ENCODE measurements around the gene ENTPD8. TPM values are rescaled to one million over a fixed set of nuclear protein-coding genes. Genes with fewer than 3 reads are reported as not detected.
"Not testable (repeated sequence)": the region's sequence is repeated elsewhere in the genome, so short reads cannot be mapped to it uniquely, and the experiment has no call there.

The ENTPD8 gene
- polyA plus RNA-seq, 3 donors = not detected

DNA sequence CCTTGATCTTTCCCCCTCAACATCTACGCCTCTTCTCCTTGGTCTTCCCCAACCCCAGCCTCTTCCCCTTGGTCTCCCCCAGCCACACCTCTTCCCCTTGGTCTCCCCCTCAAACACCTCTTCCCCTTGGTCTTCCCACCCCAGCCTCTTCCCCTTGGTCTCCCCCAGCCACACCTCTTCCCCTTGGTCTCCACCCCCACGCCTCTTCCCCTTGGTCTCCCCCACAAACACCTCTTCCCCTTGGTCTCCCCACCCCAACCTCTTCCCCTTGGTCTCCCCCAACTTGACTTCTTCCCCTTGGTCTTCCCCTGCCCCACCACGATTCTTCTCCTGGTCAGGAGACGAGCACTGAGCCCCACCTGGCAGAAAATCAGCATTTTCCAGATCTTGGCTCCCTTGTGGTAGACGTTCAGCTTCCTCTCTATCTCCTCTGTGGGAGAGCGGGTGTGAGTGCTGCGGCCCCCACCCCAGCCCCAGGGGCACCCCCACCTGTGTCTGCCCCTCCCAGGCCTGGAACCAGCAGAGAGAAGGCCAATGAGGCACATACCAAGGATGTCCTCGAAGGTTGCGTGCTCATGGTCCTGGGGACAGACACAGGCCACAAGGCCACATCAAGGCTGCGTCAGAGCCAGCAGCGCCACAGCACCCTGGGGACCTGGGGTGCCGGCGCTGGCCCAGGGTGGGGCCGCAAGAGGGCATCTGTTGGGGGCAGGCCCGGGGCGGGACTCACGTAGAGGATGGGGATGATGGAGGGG lies 11.0 kb upstream of the ENTPD8 start:
- Histone ChIP-seq H3K4me2 (replicated peaks; ENCODE audit: extremely low read depth, low read length, poor library complexity, severe bottlenecking) (peak overlapping the region; percentile 84), H3K9ac (ENCODE audit: insufficient read depth, low read length, poor library complexity, severe bottlenecking) (no peak overlapping the region), H4K20me1 (ENCODE audit: insufficient read depth, low read length) (no peaks in the 10 kb centered on the region), H3K79me2 (ENCODE audit: insufficient read depth, low read length) (no peaks in the 10 kb centered on the region), H3K4me1 (ENCODE audit: control insufficient read depth in 1 of 2, insufficient read depth in 2 of 2, low read length in 2 of 2) (peaks cover 56 to 73% of the 10 kb centered on the region in 2 donors), H3K27ac (ENCODE audit: low read depth in 1 of 2, low read length in 2 of 2) (peak overlapping the region; percentile 37 to 53), H3K27me3 (ENCODE audit: control insufficient read depth in 2 of 2, insufficient read depth in 2 of 2, low read length in 2 of 2) (no peaks in the 10 kb centered on the region), H3K36me3 (replicated peaks in 1 of 2; ENCODE audit: control insufficient read depth in 1 of 2, insufficient read depth in 2 of 2, low read length in 2 of 2) (peaks cover 16% of the 10 kb centered on the region in 2 donors), H3K4me3 (replicated peaks in 1 of 3; ENCODE audit: low read depth in 2 of 3, low read length in 3 of 3) (peak overlapping the region in 1 of 3 experiments; percentile 17), H3K9me3 (replicated peaks in 1 of 2; ENCODE audit: control insufficient read depth in 1 of 2, insufficient read depth in 1 of 2, low read length in 2 of 2) (no peaks in the 10 kb centered on the region), H2AFZ (ENCODE audit: insufficient read depth, low read depth, low read length, poor library complexity, severe bottlenecking) (no peak overlapping the region)
- Mint-ChIP-seq H3K4me3 (peak overlapping the region in 1 of 2 donors; percentile 11), H3K9me3 (peaks cover 0 to 6% (median 0%) of the 10 kb centered on the region in 7 donors), H3K4me1 (peaks cover 31% of the 10 kb centered on the region), H3K27me3 (ENCODE audit: low read depth in 3 of 3) (peaks cover 0 to 2% (median 0%) of the 10 kb centered on the region in 3 donors), H3K27ac (peak overlapping the region; percentile 15 to 86 (median 77)), H3K36me3 (peaks cover 17 to 29% of the 10 kb centered on the region in 2 donors)
- intact Hi-C loops (cut with micrococcal nuclease) = no loop called here
- 64% methylated on average over 14 of the region's 17 CpGs for WGBS (ENCODE audit: insufficient coverage)
- DNase-seq = peak in 1 of 3 donors; percentile 32
- TF ChIP-seq, protein P1, sequence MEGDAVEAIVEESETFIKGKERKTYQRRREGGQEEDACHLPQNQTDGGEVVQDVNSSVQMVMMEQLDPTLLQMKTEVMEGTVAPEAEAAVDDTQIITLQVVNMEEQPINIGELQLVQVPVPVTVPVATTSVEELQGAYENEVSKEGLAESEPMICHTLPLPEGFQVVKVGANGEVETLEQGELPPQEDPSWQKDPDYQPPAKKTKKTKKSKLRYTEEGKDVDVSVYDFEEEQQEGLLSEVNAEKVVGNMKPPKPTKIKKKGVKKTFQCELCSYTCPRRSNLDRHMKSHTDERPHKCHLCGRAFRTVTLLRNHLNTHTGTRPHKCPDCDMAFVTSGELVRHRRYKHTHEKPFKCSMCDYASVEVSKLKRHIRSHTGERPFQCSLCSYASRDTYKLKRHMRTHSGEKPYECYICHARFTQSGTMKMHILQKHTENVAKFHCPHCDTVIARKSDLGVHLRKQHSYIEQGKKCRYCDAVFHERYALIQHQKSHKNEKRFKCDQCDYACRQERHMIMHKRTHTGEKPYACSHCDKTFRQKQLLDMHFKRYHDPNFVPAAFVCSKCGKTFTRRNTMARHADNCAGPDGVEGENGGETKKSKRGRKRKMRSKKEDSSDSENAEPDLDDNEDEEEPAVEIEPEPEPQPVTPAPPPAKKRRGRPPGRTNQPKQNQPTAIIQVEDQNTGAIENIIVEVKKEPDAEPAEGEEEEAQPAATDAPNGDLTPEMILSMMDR (IDR thresholded peaks at IDR 0.05) = no peak

DNA sequence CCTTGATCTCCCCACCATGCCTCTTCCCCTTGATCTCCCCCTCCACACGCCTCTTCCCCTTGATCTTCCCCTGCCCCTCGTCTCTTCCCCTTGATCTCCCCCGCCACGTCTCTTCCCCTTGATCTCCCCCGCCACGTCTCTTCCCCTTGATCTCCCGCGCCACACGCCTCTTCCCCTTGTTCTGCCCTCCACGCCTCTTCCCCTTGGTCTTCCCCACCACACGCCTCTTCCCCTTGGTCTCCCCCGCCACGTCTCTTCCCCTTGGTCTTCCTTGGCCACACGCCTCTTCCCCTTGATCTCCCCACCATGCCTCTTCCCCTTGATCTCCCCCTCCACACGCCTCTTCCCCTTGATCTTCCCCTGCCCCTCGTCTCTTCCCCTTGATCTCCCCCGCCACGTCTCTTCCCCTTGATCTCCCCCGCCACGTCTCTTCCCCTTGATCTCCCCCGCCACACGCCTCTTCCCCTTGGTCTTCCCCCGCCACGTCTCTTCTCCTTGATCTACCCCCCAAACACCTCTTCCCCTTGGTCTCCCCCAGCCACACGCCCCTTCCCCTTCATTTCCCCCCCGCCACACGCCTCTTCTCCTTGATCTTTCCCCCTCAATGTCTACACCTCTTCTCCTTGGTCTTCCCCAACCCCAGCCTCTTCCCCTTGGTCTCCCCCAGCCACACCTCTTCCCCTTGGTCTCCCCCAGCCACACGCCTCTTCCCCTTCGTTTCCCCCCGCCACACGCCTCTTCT lies 10.3 kb upstream of the ENTPD8 start:
- peaks cover 12 to 23% of the 10 kb centered on the region in 2 donors for H3K36me3 Mint-ChIP-seq
- H3K4me3 Mint-ChIP-seq; DNase-seq; H3K27me3 Mint-ChIP-seq (ENCODE audit: low read depth in 3 of 3); H3K9me3 Mint-ChIP-seq; H3K79me2 ChIP-seq (ENCODE audit: insufficient read depth, low read length); H3K9me3 ChIP-seq (replicated peaks in 1 of 2; ENCODE audit: control insufficient read depth in 1 of 2, insufficient read depth in 1 of 2, low read length in 2 of 2); H4K20me1 ChIP-seq (ENCODE audit: insufficient read depth, low read length); H2AFZ ChIP-seq (ENCODE audit: insufficient read depth, low read depth, low read length, poor library complexity, severe bottlenecking); H3K27me3 ChIP-seq (ENCODE audit: control insufficient read depth in 2 of 2, insufficient read depth in 2 of 2, low read length in 2 of 2); H3K9ac ChIP-seq (ENCODE audit: insufficient read depth, low read length, poor library complexity, severe bottlenecking); intact Hi-C loops (cut with micrococcal nuclease): not testable (repeated sequence)
- peak overlapping the region in 6 of 7 donors; percentile 56 to 86 (median 72) for H3K27ac Mint-ChIP-seq
- Histone ChIP-seq H3K36me3 (replicated peaks in 1 of 2; ENCODE audit: control insufficient read depth in 1 of 2, insufficient read depth in 2 of 2, low read length in 2 of 2) (peaks cover 13 to 16% of the 10 kb centered on the region in 2 donors), H3K4me1 (ENCODE audit: control insufficient read depth in 1 of 2, insufficient read depth in 2 of 2, low read length in 2 of 2) (peaks cover 63 to 80% of the 10 kb centered on the region in 2 donors), H3K27ac (ENCODE audit: low read depth in 1 of 2, low read length in 2 of 2) (peak overlapping the region; percentile 37 to 53), H3K4me3 (replicated peaks in 1 of 3; ENCODE audit: low read depth in 2 of 3, low read length in 3 of 3) (peak overlapping the region in 1 of 3 experiments; percentile 17), H3K4me2 (replicated peaks; ENCODE audit: extremely low read depth, low read length, poor library complexity, severe bottlenecking) (peak overlapping the region; percentile 84)
- WGBS (ENCODE audit: insufficient coverage) = 6% methylated on average over 13 of the region's 31 CpGs
- peaks cover 38% of the 10 kb centered on the region for H3K4me1 Mint-ChIP-seq

DNA sequence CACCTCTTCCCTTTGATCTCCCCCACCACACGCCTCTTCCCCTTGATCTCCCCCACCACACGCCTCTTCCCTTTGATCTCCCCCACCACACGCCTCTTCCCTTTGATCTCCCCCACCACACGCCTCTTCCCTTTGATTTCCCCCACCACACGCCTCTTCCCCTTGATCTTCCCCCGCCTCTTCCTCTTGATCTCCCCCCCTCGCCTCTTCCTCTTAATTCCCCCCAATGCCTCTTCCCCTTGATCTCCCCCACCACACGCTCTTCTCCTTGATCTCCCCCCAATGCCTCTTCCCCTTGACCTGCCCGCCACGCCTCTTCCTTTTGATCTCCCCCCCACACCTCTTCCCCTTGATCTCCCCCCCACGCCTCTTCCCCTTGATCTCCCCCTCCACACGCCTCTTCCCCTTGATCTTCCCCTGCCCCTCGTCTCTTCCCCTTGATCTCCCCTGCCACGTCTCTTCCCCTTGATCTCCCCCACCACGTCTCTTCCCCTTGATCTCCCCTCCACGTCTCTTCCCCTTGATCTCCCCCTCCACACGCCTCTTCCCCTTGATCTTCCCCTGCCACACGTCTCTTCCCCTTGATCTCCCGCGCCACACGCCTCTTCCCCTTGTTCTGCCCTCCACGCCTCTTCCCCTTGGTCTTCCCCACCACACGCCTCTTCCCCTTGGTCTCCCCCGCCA lies 9.5 kb upstream of the ENTPD8 start:
- H3K36me3 Mint-ChIP-seq = peaks cover 8 to 17% of the 10 kb centered on the region in 2 donors
- H3K27me3 ChIP-seq (ENCODE audit: control insufficient read depth in 2 of 2, insufficient read depth in 2 of 2, low read length in 2 of 2); H3K4me3 ChIP-seq (replicated peaks in 1 of 3; ENCODE audit: low read depth in 2 of 3, low read length in 3 of 3); H3K9me3 Mint-ChIP-seq; H3K79me2 ChIP-seq (ENCODE audit: insufficient read depth, low read length); H3K4me3 Mint-ChIP-seq; H3K4me2 ChIP-seq (replicated peaks; ENCODE audit: extremely low read depth, low read length, poor library complexity, severe bottlenecking); H2AFZ ChIP-seq (ENCODE audit: insufficient read depth, low read depth, low read length, poor library complexity, severe bottlenecking); H3K27me3 Mint-ChIP-seq (ENCODE audit: low read depth in 3 of 3); intact Hi-C loops (cut with micrococcal nuclease); H4K20me1 ChIP-seq (ENCODE audit: insufficient read depth, low read length); H3K9me3 ChIP-seq (replicated peaks in 1 of 2; ENCODE audit: control insufficient read depth in 1 of 2, insufficient read depth in 1 of 2, low read length in 2 of 2); H3K9ac ChIP-seq (ENCODE audit: insufficient read depth, low read length, poor library complexity, severe bottlenecking): not testable (repeated sequence)
- WGBS (ENCODE audit: insufficient coverage) = 20% methylated on average over 10 of the region's 24 CpGs
- H3K4me1 ChIP-seq (ENCODE audit: control insufficient read depth in 1 of 2, insufficient read depth in 2 of 2, low read length in 2 of 2) = peaks cover 71 to 88% of the 10 kb centered on the region in 2 donors
- H3K4me1 Mint-ChIP-seq = peaks cover 46% of the 10 kb centered on the region
- peak; percentile 45 to 72 (median 71) for DNase-seq
- peaks cover 11 to 12% of the 10 kb centered on the region in 2 donors for H3K36me3 ChIP-seq (replicated peaks in 1 of 2; ENCODE audit: control insufficient read depth in 1 of 2, insufficient read depth in 2 of 2, low read length in 2 of 2)
- H3K27ac ChIP-seq (ENCODE audit: low read depth in 1 of 2, low read length in 2 of 2) = peak overlapping the region; percentile 14 to 26
- peak overlapping the region in 5 of 7 donors; percentile 68 to 86 (median 80) for H3K27ac Mint-ChIP-seq

All from CD14-positive monocyte (primary cell).